NCI-H510A (cell line): ENCODE measurements around the gene DXO.
"Not testable (repeated sequence)": the region's sequence is repeated elsewhere in the genome, so short reads cannot be mapped to it uniquely, and the experiment has no call there.

Experiments
- DNase-seq: peaks from one replicate; lab custom pipeline; 2025; lab: John Stamatoyannopoulos, UW

DXO gene

DNA sequence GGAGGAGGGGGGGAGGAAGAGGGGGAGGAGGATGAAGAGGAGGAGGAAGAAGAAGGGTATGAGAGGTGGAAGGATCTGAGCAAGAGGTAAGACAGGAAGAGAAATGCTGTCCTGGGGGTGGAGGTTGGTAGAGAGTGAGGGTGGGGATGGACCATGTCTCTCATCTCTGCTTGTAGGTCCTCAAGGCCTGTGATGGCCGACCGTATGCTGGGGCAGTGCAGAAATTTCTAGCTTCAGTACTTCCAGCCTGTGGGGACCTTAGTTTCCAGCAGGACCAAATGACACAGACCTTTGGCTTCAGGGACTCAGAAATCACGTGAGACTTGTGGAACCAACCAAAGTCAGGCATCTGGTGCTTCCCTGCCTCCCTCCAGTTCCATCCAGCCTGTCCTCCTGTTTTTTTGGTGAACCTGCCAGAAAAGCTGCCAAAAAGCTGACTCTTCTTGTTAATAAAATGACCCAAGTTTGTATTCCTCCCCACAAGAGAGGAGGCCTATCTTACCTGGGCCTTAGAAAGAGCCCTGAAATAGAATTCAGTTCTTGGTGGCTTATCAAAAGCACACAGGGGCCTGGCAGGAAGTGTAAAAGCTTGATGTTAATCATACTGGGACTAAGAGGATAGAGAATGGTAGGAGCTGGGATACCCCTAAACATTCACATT is 7.4 kb upstream of the DXO start:
- no peak for DNase-seq

DNA sequence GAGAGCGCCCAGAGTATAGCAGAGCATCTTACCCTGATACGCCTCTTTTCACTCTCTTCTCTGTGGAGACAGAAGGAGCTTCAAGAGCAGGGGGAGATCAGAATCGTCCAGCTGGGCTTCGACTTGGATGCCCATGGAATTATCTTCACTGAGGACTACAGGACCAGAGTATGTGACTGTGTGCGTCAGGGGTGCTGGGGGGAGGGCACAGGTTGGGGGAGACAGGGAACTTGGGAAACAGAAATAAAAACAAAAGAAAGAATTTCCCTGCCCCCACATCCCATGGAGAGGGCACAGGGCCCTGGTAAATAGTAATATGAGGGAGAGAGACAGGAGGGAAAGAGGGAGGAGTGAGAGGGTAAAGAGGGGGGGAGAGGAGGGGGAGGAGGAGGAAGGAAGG is 6.9 kb upstream of the DXO start:
- no peak for DNase-seq

DNA sequence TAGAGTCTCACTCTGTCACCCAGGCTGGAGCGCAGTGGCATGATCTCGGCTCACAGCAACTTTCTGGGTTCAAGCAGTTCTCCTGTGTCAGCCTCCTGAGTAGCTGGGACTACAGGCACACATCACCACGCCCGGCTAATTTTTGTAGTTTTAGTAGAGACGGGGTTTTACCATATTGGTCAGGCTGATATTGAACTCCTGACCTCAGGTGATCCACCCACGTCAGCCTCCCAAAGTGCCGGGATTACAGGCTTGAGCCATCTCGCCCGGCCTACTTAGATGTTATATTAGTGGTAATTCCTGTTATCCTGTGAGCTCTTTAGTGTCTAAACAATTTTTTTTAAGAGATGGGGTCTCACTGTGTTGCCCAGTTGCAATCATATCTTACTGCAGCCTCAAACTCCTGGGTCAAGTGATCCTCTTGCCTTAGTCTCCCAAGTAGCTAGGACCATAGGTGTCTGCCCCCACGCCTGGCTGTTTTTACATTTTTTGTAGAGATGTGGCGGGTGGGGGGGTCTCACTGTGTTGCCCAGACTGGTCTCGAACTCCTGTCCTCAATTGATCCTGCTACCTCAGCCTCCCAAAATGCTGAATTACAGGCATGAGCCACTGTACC is 6.0 kb upstream of the DXO start:
- DNase-seq, result no peak

DNA sequence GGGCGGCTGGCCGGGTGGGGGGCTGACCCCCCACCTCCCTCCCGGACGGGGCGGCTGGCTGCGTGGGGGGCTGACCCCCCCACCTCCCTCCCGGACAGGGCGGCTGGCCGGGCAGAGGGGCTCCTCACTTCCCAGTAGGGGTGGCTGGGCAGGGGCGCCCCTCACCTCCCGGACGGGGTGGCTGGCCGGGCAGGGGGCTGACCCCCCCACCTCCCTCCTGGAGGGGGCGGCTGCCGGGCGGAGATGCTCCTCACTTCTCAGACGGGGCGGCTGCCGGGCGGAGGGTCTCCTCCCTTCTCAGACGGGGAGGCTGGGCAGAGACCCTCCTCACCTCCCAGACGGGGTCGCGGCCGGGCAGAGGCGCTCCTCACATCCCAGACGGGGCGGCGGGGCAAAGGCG is 4.1 kb upstream of the DXO start:
- not testable (repeated sequence) for DNase-seq

DNA sequence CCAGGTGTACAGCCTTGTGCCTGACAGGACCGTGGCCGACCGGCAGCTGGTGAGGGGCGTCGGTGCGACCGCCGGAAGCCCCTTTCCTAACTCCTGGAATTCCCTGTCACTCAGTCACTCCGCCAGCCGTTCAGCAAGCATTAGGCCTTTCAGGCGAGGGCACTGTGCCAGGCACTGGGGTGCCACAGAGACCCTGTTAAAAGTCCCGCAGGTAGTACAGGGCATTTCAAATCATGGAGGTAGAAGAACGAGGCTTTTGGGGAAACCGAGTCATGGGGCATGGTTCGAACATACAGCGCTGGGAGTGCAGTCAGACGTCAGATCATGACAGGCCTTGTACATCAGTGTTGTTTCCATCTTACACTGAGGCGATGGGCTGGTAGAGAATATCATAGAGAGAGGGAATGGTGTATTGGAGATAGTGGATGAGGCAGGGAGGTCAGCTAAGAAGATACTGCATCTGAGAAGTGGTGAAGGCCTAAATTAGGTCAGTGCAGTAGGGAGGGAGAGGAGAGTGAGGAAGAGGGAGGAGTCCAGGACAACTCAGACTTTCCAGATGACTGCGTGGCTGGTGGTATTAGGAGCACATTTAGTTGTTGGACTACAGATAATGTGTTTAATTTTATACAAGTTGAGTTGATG is 892 bp upstream of the DXO start:
- no peak for DNase-seq

DNA sequence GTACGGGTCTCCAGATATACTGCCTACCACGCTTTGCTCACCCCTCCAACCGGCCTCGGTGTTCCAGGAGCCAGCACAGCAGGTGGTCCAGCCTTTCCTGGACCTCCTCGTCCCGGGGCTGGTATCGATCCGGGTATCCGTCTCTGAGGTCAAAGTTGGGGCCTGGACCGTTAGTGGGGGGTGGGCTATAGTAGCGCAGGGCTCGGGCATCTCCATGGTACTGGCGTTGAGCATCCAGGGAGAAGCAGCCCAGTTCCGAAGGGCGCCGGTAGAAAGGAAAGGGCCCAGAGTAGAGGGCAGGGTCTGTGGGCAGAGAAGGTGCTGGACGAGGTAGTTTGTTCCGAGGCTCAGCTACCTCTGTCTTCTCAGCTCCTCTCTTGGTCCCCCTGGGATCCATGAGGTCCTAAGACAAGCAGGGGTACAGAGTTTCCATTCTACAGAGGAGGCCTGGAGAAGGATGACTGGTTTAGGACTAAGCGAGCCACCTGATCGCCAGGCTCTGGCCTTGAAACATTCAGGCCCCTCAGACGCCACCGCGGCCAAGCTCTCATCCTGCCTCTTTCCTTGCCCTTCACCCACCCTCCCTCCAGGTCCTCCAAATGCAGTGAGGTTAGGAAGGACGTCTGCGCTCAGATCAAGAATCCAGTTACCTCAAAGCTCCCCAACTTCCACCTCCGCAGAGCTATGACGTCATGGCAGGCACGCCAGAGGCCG is 502 bp downstream of the DXO start:
- DNase-seq, result no peak

DNA sequence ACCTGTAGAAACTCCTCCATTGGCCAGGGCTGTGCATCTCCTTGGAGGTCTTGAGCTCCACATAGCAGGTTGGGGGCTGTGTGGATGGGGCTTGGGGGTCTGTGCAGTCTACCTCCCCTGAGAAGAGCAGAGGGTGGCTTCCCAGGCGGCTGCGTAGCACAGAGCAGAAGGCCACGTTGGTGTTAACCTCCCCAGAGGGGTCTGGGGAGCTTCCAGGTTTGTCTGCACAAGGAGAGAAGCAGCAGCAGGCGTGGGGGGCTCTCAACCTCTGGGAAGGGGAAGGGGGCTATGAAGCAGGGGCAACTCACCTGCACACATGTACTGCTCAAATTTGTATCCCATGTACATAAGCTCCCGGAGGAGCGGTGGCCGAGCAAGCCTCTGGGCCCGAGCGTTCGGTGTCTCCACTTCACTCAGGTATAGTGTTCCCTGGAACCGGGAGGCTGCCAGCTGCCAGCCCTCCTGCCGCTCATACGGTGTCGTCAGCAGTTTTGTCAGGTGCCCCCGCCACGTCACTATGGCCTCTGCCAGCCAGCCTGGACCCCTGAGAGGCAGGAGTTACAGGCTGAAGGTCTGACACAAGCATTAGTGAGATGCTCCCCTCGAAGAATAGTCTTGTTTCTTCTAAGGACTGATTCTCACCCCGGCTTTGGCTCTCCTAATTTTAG is 1.2 kb downstream of the DXO start:
- peak; percentile 63 for DNase-seq

DNA sequence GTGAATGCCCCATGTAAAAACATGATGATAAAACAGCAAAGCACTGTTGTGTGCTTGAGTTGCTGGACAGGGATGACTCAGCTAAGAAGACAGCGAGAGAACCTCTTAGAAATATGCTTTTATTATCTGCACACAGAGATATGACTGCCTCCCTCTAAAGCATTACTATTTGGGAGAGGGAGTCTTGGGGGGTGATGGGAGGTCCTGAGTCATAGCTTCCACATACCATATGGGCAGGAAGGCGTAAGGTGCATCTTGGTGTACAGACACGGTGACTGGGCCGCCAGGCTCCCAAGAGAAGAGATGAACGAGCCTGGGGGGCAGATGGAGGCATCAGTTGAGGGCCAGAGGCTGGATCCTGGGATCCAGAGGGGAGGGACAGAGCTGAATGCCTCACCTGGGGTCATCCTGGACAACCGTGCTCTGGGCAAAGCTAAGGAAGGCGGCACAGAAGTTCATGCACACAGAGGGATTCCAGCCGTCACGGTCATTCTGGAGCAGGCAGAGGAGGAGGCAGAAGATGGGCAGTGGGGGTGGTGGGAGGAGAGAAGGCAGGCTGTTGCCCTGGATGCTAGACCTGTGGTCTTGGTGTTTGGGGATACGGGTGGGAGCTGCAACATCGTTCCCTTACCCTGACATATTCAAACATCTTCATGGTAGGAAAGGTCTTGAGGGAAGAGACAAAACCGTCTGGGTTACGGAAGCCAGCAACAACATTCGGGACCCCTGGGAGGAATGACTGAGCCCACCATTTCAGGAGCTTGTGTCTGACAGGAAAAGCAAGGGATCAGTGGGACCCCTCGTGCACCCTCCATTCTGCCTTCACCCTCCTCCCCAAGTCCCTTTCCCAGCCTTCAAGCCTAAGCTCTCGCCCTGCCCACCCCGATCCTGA is 2.0 kb downstream of the DXO start:
- DNase-seq, result no peak

DNA sequence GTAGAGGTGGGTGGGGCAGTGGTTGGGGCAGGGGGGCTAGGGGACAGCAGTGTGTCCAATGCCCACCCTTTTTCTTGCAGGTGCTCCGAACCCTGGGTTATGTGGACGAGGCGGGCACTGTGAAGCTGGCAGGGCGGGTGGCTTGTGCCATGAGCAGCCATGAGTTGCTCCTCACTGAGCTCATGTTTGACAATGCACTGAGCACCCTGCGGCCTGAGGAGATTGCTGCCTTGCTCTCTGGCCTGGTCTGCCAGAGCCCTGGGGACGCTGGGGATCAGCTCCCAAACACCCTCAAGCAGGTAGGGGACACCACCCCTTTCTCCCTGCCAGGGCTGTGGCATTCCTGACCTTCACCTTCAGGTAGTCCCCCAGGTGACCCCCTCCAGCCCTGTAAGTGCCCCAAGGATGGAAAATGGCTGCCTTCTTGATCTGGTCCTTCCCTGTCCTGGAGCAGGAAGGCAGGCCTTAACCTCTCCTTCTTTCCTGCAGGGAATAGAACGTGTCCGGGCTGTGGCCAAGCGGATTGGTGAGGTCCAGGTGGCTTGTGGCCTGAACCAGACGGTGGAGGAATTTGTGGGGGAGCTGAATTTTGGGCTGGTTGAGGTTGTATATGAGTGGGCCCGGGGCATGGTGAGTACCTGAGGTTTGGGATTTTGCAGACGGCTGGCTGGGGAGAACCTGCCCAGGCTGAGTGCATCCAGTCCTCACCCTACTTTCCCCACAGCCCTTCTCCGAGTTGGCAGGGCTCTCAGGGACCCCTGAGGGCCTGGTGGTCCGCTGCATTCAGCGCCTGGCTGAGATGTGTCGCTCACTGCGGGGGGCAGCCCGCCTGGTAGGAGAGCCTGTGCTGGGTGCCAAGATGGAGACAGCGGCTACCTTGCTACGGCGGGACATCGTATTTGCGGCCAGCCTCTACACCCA is 2.9 kb downstream of the DXO start:
- no peak for DNase-seq

DNA sequence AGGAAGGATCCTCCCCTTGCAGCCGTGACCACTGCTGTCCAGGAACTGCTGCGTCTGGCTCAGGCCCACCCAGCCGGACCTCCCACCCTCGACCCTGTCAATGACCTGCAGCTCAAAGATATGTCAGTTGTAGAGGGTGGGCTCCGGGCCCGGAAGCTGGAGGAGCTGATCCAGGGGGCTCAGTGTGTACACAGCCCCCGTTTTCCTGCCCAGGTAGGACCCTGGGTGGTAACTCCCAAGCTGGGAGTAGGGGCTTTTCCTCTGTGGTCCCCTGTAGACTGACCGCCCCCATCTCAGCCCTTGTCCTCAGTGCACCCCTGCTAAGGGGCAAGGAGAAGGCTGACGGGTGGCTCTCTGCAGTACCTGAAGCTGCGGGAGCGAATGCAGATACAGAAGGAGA is 3.6 kb downstream of the DXO start:
- DNase-seq, result no peak

DNA sequence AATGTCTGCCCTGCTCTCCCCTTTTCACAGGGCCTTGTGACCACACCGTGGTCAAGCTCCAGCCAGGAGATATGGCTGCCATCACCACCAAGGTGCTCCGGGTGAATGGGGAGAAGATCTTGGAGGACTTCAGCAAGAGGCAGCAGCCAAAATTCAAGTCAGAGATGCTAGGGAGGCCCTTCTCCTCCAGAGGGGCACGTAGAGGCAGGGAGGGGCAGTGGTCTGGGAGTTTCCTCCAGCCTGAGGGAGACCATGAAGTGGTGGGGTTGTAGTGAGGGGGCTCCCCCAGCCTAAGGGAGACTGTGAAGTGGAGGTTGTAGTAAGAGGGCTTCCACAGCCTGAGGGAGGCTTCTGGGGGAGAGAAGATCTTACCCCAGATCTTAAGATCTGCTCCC is 4.0 kb downstream of the DXO start:
- no peak for DNase-seq

DNA sequence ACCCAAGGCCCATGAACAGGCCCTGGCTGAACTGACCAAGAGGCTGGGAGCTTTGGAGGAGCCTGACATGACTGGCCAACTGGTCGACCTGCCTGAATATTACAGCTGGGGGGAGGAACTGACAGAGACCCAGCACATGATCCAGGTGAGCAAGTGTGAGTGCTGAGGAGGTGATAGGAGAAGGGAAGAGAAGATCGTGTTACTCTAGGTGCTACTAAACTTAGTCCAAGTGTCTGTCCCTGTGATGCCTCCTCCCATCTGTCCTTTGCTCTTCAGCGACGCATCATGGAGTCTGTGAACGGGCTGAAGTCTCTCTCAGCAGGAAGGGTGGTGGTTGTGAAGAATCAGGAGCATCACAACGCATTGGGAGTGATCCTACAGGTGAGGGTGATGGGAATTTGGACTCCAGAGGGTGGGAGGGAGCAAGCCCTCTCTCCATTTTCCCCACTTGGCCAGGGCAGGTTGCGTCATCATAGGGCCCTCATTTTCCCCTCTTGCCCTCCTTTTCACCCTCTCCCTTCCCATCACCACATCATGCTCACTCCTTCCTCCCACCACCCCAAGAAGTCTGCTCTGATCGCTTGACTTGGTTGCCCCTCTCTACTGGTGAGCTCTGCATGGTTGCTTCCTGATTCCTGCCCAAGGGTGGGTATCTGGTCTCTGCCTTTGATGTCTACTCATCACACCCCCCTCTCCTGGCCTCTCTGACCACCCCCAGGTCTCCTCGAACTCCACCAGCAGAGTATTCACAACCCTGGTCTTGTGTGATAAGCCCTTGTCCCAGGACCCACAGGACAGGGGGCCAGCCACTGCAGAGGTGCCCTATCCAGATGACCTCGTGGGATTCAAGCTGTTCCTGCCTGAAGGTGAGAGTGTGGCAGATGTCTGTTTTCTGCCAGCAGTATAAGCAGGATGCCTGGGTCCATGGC is 4.7 kb downstream of the DXO start:
- DNase-seq, result no peak

DNA sequence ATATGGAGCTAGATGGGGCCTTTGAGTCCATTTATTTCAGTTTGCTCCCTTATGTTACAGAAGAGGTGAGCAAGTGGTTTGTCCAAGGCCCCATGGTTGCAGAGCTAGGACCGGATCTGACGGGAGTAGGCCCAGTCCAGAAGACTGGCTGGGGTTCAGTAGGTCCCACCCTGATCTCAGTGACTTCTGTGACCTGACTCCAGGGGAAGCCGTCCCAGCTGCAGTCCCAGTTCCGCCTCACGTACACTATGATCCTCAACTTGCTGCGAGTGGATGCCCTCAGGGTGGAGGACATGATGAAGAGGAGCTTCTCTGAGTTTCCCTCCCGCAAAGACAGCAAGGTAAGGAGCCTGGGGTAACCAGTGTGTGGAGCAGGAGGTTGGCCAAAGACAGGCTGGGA is 5.4 kb downstream of the DXO start:
- DNase-seq, result no peak

DNA sequence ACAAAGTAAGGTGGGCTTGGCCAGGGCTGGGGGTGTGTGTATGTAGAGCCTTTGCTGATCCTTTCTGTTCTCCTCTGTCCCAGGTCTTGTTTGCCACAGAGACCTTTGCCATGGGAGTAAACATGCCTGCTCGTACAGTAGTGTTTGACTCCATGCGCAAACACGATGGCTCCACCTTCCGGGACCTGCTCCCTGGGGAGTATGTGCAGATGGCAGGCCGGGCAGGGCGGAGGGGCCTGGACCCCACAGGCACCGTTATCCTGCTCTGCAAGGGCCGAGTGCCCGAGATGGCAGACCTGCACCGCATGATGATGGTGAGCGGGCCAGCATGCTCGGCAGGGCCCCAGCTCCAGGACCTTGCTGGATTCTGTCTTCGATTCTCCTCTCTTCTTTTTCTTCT is 6.2 kb downstream of the DXO start:
- no peak for DNase-seq

DNA sequence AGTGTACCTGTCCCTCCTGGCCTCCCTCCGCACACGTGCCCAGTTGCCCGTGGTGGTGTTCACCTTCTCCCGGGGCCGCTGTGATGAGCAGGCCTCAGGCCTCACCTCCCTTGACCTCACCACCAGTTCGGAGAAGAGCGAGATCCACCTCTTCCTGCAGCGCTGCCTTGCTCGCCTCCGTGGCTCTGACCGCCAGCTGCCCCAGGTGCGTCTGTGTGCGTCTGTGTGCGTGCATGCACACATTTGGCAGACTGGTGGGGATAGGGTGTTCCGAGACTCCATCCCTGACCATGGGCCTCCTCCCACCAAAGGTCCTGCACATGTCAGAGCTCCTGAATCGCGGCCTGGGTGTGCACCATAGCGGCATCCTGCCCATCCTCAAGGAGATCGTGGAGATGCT is 8.0 kb downstream of the DXO start:
- DNase-seq, result no peak

DNA sequence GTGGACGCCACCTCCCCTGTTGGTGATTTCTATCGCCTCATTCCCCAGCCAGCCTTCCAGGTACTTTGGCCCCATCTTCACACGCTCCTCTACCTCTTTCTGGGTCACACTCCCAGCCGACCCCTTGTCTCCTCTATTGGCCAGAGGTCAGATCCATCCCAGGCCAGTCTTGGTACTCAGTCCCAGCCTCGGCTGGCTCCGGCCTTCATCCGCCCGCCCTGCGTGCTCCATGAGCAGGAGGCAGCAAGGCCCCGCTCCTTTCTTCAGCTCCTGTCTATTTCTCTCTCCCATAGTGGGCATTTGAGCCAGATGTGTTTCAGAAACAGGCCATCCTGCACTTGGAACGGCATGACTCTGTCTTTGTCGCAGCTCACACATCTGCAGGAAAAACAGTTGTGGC is 10.3 kb downstream of the DXO start:
- no peak for DNase-seq

DNA sequence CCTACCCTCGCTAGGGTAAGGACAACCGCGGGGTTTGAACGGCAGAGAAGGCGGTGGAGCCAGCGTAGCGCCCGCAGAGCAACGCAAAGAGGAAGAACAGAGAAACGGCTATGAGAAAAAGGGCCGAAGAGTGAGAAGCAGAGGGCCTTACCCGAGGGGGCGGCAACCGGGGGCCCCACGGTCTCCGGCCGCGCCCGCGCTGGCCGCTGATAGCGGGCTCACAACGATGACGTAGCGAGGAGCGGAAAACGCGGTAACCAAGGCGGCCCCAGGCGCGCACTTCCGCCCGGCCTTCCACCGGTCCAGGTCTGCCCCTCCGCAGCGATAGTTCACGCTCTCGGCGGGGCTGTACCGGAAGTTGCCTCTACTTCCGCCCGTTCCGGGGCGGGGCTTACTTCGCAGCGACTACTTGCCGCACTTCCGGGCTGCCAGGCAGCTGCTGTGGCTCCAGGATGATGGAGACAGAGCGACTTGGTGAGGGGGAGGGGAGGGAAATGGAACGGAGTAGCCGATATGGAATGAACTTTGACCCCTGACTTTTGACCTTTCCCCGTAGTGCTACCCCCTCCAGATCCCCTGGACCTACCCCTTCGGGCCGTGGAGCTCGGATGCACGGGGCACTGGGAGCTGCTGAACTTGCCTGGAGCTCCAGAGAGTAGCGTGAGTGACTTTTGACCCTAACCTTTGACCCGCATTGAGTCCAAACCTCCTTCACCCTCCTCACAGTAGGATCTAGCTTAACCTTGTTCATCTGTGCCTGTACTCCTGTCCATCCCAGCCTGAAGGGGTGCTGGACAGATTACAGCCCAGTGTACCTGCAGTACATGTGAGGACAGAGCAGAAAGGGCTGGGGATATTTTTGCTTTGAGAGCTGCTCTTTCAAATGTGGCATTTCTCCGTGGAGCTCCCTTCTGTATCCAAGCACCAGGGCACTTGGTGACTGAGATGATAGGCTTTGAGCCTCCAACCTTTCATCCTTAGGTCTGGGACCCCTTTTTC is 12.9 kb downstream of the DXO start, which contains the start of the genes NELFE and SKIC2:
Gene NELFE (minus strand): TSS at position 231 of the 999 bp plus-strand sequence. CDS start 525 bp downstream, outside the sequence.
Gene SKIC2 (plus strand): TSS at position 435 of the 999 bp plus-strand sequence. CDS start 18 bp downstream, at position 453.
- DNase-seq, result peak; percentile 98

DNA sequence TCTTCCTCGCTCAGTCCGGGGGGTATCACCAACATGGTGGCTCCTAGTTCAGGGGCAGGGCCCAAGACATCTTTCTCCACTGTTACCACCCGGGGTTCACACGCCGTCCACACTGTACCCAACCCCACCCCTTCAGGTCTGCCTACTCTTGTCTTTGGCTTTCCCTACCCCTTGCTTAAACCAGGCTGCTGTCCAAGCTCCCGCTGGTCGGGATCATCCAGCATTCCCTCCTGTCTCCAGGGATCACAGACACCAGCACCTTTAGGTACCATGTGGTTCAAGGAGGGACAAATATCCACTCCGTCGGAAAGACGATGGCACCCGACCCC is 13.6 kb downstream of the DXO start:
- DNase-seq, result no peak
